Liver (tissue), 9 donors: Measurements from ENCODE around the gene PCDH1. TPM values are rescaled to one million over a fixed set of nuclear protein-coding genes. Genes with fewer than 3 reads are reported as not detected.

Experiments used
- DNase-seq: peaks from one replicate; pipeline ENCODE4 v3.0.0-alpha.2; 2017; ENCODE audit warnings: low spot score
- H3K27ac ChIP-seq, 2 donors: one replicate each; pipeline ENCODE4 v1.7.0; 2013; ENCODE audit warnings: inconsistent platforms in 2 of 2, low read length in 2 of 2, control low read depth in 1 of 2, low read depth in 1 of 2, mild to moderate bottlenecking in 1 of 2
- H3K27me3 ChIP-seq, 4 donors: one replicate each; pipeline versions ENCODE4 v1.6.1 to v1.7.0; 2013; ENCODE audit warnings: low read length in 3 of 4, inconsistent platforms in 1 of 4, mild to moderate bottlenecking in 1 of 4, moderate library complexity in 1 of 4; ENCODE audit not compliant: control insufficient read depth in 4 of 4, insufficient read depth in 4 of 4
- H3K36me3 ChIP-seq, 4 donors: one replicate each; pipeline versions ENCODE4 v1.6.1 to v1.7.0; 2013; ENCODE audit warnings: low read length in 3 of 4, mild to moderate bottlenecking in 3 of 4, low read depth in 1 of 4, moderate library complexity in 1 of 4; ENCODE audit not compliant: control insufficient read depth in 4 of 4, insufficient read depth in 3 of 4
- H3K4me1 ChIP-seq, 4 donors: one replicate each; pipeline versions ENCODE4 v1.6.1 to v1.7.0; 2013; ENCODE audit warnings: low read length in 3 of 4, mild to moderate bottlenecking in 3 of 4, moderate library complexity in 1 of 4; ENCODE audit not compliant: control insufficient read depth in 4 of 4, insufficient read depth in 4 of 4
- H3K4me3 ChIP-seq, 3 donors: one replicate each; pipeline versions ENCODE4 v1.6.1 to v1.7.0; 2013; ENCODE audit warnings: low read length in 3 of 3, control low read depth in 1 of 3, low read depth in 1 of 3, mild to moderate bottlenecking in 1 of 3
- H3K9ac ChIP-seq, 2 donors: one replicate each; pipeline ENCODE4 v1.7.0; 2013; ENCODE audit warnings: low read length in 2 of 2, mild to moderate bottlenecking in 2 of 2, moderate library complexity in 2 of 2, control low read depth in 1 of 2, low read depth in 1 of 2
- H3K9me3 ChIP-seq, 4 donors: one replicate each; pipeline versions ENCODE4 v1.6.1 to v1.7.0; 2013; ENCODE audit warnings: low read length in 3 of 4; ENCODE audit not compliant: control insufficient read depth in 4 of 4
- EGR1 ChIP-seq, 2 donors: IDR thresholded peaks; 2 replicates each; pipeline ENCODE4 v1.6.1; 2016 to 2018; ENCODE audit warnings: antibody characterized with exemption in 2 of 2, low read depth in 2 of 2
- FOXA1 ChIP-seq: IDR thresholded peaks from 2 replicates; pipeline ENCODE4 v1.6.1; 2016; ENCODE audit warnings: antibody characterized with exemption
- FOXA2 ChIP-seq: IDR thresholded peaks from 2 replicates; pipeline ENCODE4 v1.6.1; 2016; ENCODE audit warnings: antibody characterized with exemption
- HNF4A ChIP-seq, 2 donors: conservative IDR thresholded peaks; 2 replicates each; pipeline ENCODE4 v1.6.1; 2016; ENCODE audit warnings: antibody characterized with exemption in 2 of 2, mild to moderate bottlenecking in 2 of 2
- HNF4G ChIP-seq: IDR thresholded peaks from 2 replicates; pipeline ENCODE4 v1.6.1; 2016; ENCODE audit warnings: antibody characterized with exemption
- NR2F2 ChIP-seq: IDR thresholded peaks from 2 replicates; pipeline ENCODE4 v1.6.1; 2016; ENCODE audit warnings: antibody characterized with exemption
- RAD21 ChIP-seq, 2 donors: IDR thresholded peaks; 2 replicates each; pipeline ENCODE4 v1.6.1; 2016; ENCODE audit warnings: antibody characterized with exemption in 2 of 2, mild to moderate bottlenecking in 2 of 2
- RXRA ChIP-seq, 2 donors: IDR thresholded peaks; 2 replicates each; pipeline ENCODE4 v1.6.1; 2017 to 2018; ENCODE audit warnings: antibody characterized with exemption in 2 of 2, mild to moderate bottlenecking in 1 of 2
- SP1 ChIP-seq: IDR thresholded peaks from 2 replicates; pipeline ENCODE4 v1.6.1; 2018; ENCODE audit warnings: antibody characterized with exemption, mild to moderate bottlenecking
- TAF1 ChIP-seq: conservative IDR thresholded peaks from 2 replicates; pipeline ENCODE4 v1.6.1; 2016; ENCODE audit warnings: antibody characterized with exemption, mild to moderate bottlenecking
- YY1 ChIP-seq: IDR thresholded peaks from 2 replicates; pipeline ENCODE4 v1.6.1; 2016; ENCODE audit warnings: antibody characterized with exemption, mild to moderate bottlenecking
- WGBS: extraction: QIAGEN DNeasy Blood & Tissue Kit; methylation state at CpG from one replicate; pipeline ENCODE4 v1.1.7; 2013; 5-methylcytosine and 5-hydroxymethylcytosine counted together
- polyA plus RNA-seq, 2 donors: library from polyadenylated mRNA; stranded (reverse) in 1 of 2; unstranded in 1 of 2; fragments of 200-250 nt in 1 of 2; fragments of >200 nt in 1 of 2; fragmentation: Nextera tagmentation in 1 of 2; extraction: Ambion mirVana in 1 of 2; gene quantifications; one replicate each; pipeline versions ENCODE4 v1.2.1 to v1.2.3, GENCODE V29; 2013 to 2015
- total RNA-seq, 2 donors: library from RNA; depleted of rRNA; stranded (reverse); fragments of >200 nt; gene quantifications; one replicate each; pipeline ENCODE4 v1.2.3, GENCODE V29; 2014
- TF ChIP-seq, protein P1 (sequence below): IDR thresholded peaks from 2 replicates; pipeline ENCODE4 v1.6.1; 2016; ENCODE audit warnings: antibody characterized with exemption
- TF ChIP-seq, protein P2 (sequence below): IDR thresholded peaks from 2 replicates; pipeline ENCODE4 v1.6.1; 2016; ENCODE audit warnings: antibody characterized with exemption
- TF ChIP-seq, protein P3 (sequence below): fragments of 150-350 bp; IDR thresholded peaks from 2 replicates; pipeline ENCODE4 v1.5.1; 2017; ENCODE audit warnings: improper control_type of control experiment, low read depth, low read length; ENCODE audit not compliant: missing input control
- TF ChIP-seq, protein P4 (sequence below): IDR thresholded peaks from 2 replicates; pipeline ENCODE4 v1.6.1; 2016; ENCODE audit warnings: antibody characterized with exemption
- TF ChIP-seq, protein P5 (sequence below): IDR thresholded peaks from 2 replicates; pipeline ENCODE4 v1.6.1; 2016; ENCODE audit warnings: antibody characterized with exemption, mild to moderate bottlenecking
- donor health status: healthy.
- donor health status: healthy.
- donor health status: healthy.
- donor health status: healthy.
- donor health status: healthy.

PCDH1 gene
- total RNA-seq (10 to 100 TPM in 1 of 2 donors, 1 to 10 TPM in 1; 9.8 to 52.8 TPM), polyA plus RNA-seq (10 to 100 TPM in 1 of 2 donors, 1 to 10 TPM in 1; 9.3 to 20.1 TPM)

DNA sequence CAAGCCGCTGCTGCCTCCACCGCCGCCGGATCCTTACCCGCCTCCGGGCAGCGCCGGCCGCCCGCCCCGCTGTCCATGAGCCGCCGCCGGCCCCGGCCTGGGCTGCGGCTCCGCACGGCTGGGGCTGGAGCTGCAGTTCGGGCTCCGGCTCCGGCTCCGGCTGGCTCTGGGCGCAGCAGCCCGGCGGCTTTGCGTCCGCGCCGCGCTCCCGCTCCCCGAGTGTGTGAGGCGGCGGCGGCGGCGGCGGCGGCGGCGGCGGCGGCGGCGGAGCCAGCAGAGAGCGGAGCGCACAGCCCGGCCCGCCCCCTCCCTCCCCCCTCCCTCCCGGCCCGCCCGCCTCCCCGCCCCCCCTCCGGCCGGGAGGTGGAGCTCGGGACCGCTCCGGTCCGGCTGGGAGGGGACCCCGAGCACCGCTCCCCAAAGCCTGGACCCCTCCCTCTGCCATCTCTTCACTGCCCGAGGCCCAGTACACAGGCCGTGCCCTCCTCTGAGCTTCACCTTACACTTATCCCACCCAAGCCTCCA is at the start of gene PCDH1:
PCDH1 (minus strand) TSS at position 225 of the 525 bp plus-strand sequence; CDS start at position 77, 148 bp downstream.
- TF ChIP-seq, protein P1, sequence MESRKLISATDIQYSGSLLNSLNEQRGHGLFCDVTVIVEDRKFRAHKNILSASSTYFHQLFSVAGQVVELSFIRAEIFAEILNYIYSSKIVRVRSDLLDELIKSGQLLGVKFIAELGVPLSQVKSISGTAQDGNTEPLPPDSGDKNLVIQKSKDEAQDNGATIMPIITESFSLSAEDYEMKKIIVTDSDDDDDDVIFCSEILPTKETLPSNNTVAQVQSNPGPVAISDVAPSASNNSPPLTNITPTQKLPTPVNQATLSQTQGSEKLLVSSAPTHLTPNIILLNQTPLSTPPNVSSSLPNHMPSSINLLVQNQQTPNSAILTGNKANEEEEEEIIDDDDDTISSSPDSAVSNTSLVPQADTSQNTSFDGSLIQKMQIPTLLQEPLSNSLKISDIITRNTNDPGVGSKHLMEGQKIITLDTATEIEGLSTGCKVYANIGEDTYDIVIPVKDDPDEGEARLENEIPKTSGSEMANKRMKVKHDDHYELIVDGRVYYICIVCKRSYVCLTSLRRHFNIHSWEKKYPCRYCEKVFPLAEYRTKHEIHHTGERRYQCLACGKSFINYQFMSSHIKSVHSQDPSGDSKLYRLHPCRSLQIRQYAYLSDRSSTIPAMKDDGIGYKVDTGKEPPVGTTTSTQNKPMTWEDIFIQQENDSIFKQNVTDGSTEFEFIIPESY = no peak
- no peak for TF ChIP-seq RXRA (IDR thresholded peaks at IDR 0.05)
- no peak for TF ChIP-seq HNF4G
- no peak for TF ChIP-seq RAD21 (IDR thresholded peaks at IDR 0.05)
- TF ChIP-seq TAF1 = no peak
- TF ChIP-seq, protein P2, sequence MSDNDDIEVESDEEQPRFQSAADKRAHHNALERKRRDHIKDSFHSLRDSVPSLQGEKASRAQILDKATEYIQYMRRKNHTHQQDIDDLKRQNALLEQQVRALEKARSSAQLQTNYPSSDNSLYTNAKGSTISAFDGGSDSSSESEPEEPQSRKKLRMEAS = no peak
- no peak for TF ChIP-seq EGR1 (IDR thresholded peaks at IDR 0.05; ENCODE audit: low read depth in 2 of 2)
- TF ChIP-seq, protein P3, sequence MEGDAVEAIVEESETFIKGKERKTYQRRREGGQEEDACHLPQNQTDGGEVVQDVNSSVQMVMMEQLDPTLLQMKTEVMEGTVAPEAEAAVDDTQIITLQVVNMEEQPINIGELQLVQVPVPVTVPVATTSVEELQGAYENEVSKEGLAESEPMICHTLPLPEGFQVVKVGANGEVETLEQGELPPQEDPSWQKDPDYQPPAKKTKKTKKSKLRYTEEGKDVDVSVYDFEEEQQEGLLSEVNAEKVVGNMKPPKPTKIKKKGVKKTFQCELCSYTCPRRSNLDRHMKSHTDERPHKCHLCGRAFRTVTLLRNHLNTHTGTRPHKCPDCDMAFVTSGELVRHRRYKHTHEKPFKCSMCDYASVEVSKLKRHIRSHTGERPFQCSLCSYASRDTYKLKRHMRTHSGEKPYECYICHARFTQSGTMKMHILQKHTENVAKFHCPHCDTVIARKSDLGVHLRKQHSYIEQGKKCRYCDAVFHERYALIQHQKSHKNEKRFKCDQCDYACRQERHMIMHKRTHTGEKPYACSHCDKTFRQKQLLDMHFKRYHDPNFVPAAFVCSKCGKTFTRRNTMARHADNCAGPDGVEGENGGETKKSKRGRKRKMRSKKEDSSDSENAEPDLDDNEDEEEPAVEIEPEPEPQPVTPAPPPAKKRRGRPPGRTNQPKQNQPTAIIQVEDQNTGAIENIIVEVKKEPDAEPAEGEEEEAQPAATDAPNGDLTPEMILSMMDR = no peak
- TF ChIP-seq SP1 = no peak
- TF ChIP-seq, protein P4, sequence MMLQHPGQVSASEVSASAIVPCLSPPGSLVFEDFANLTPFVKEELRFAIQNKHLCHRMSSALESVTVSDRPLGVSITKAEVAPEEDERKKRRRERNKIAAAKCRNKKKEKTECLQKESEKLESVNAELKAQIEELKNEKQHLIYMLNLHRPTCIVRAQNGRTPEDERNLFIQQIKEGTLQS = no peak
- no peak for TF ChIP-seq HNF4A (conservative IDR thresholded peaks at IDR 0.05)
- TF ChIP-seq YY1 = no peak
- no peak for TF ChIP-seq FOXA2
- no peak for TF ChIP-seq NR2F2
- TF ChIP-seq, protein P5, sequence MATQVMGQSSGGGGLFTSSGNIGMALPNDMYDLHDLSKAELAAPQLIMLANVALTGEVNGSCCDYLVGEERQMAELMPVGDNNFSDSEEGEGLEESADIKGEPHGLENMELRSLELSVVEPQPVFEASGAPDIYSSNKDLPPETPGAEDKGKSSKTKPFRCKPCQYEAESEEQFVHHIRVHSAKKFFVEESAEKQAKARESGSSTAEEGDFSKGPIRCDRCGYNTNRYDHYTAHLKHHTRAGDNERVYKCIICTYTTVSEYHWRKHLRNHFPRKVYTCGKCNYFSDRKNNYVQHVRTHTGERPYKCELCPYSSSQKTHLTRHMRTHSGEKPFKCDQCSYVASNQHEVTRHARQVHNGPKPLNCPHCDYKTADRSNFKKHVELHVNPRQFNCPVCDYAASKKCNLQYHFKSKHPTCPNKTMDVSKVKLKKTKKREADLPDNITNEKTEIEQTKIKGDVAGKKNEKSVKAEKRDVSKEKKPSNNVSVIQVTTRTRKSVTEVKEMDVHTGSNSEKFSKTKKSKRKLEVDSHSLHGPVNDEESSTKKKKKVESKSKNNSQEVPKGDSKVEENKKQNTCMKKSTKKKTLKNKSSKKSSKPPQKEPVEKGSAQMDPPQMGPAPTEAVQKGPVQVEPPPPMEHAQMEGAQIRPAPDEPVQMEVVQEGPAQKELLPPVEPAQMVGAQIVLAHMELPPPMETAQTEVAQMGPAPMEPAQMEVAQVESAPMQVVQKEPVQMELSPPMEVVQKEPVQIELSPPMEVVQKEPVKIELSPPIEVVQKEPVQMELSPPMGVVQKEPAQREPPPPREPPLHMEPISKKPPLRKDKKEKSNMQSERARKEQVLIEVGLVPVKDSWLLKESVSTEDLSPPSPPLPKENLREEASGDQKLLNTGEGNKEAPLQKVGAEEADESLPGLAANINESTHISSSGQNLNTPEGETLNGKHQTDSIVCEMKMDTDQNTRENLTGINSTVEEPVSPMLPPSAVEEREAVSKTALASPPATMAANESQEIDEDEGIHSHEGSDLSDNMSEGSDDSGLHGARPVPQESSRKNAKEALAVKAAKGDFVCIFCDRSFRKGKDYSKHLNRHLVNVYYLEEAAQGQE = no peak
- TF ChIP-seq FOXA1 = no peak
- H3K4me1 ChIP-seq = peaks cover 8 to 36% (median 30%) of the 10 kb centered on the region in 4 donors

More for the DNA sequence above, at the start of gene PCDH1:
- peaks cover 0 to 12% (median 6%) of the 10 kb centered on the region in 4 donors for H3K27me3 ChIP-seq
- peak; percentile 56 for DNase-seq
- H3K36me3 ChIP-seq = no peaks in the 10 kb centered on the region
- peak within 1 kb of the TSS; percentile 74 to 84 (median 78) for H3K4me3 ChIP-seq
- H3K9ac ChIP-seq = peak within 1 kb of the TSS; percentile 39 to 45
- H3K27ac ChIP-seq = peak within 1 kb of the TSS; percentile 83 to 89
- under 1% methylated on average over 63 of the region's 63 CpGs for WGBS
- no peaks in the 10 kb centered on the region for H3K9me3 ChIP-seq
